Astrocyte (in vitro differentiated cells and primary cell): ENCODE results near the gene ZNF277.

Experiments
- CTCF ChIP-seq: IDR thresholded peaks from 2 replicates; pipeline ENCODE4 v1.5.1; 2011; ENCODE audit warnings: low read depth, mild to moderate bottlenecking, inconsistent platforms, low read length, moderate library complexity; ENCODE audit not compliant: insufficient read depth
- EZH2 ChIP-seq: IDR thresholded peaks from 2 replicates; pipeline ENCODE4 v1.6.1; 2012; ENCODE audit warnings: mild to moderate bottlenecking, low read length, inconsistent platforms; ENCODE audit not compliant: insufficient read depth

GRCh38 chr7:112203365-112203739 lies 3.1 kb upstream of the ZNF277 start:
- TF ChIP-seq CTCF: no peak
- TF ChIP-seq EZH2: no peak
